ENCODE results near the gene TENT5C. TPM values are rescaled to one million over a fixed set of nuclear protein-coding genes. Genes with fewer than 3 reads are reported as not detected.

Gene TENT5C
- total and polyA plus RNA-seq, 9 of the 15 experiments (the other 6 are each of a cell fraction or from before 2014, with no cell fraction given), result 1.8 to 7.7 (median 4.0) TPM

DNA sequence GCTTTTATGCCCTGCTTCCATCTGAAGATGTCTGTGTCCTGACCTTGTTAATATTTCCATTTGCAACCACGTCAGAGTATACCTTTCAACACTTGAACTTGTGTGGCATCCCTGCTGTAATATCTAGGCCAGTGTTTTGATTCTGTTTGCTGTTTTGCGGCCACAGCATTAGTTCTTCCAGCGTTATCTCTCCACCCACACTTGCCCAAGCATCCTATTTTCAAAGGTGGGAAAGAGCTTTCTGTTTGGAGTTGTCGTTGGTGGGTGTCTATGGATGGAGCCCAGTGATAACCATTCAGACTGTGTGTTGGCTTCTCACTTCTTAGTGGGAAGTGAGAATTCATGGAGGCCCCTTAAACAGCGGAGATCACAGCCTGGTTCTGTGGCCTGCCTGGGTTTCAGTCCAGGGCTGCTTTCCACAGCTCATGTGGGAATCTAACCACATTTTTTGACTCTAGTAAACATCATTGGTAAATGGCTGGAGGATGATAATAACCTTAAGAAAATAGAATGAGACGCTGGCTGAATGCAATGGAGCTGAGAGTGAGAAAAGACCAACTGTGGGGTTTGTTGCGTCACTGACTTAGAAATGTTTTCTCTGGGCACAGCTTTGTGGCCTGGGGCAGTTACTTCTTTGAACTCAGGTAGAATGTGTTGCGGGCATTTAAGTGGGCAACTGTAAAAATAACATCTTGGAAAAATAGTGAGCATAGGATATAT, 7.6 kb downstream of the TENT5C start (continued):
- TF ChIP-seq SIN3A (IDR thresholded peaks at IDR 0.05; ENCODE audit: borderline replicate concordance in 2 of 2, control insufficient read depth in 1 of 2, low read depth in 2 of 2, low read length in 2 of 2) (no peak), ZNF217 (CRISPR knock-in tag; IDR thresholded peaks at IDR 0.05) (no peak), PHF20 (IDR thresholded peaks at IDR 0.05; ENCODE audit: partially characterized antibody) (no peak), ZNF175 (CRISPR knock-in tag; IDR thresholded peaks at IDR 0.05; ENCODE audit: low read depth) (no peak; the same call in 1 of the 2 replicates), BMI1 (IDR thresholded peaks at IDR 0.05; ENCODE audit: low read length) (no peak), TEAD1 (CRISPR knock-in tag; IDR thresholded peaks at IDR 0.05) (peak in 1 of 2 experiments; percentile 89; a peak in 2 of 4 replicates), DPF2 (IDR thresholded peaks at IDR 0.05) (peak; percentile 88), NR1H2 (CRISPR knock-in tag; IDR thresholded peaks at IDR 0.05) (no peak), ZBTB17 (CRISPR knock-in tag; IDR thresholded peaks at IDR 0.05) (peak; percentile 69; the same call in 1 of the 2 replicates), ZNF695 (CRISPR knock-in tag; IDR thresholded peaks at IDR 0.05) (no peak), ATF1 (CRISPR knock-in tag; IDR thresholded peaks at IDR 0.05) (no peak), ATF1 (tag; IDR thresholded peaks at IDR 0.05) (no peak; the same call in none of the 2 replicates), ZNF41 (CRISPR knock-in tag; conservative IDR thresholded peaks at IDR 0.05) (no peak), SMARCA4 (IDR thresholded peaks at IDR 0.05) (peak; percentile 92), SAFB2 (IDR thresholded peaks at IDR 0.05; ENCODE audit: borderline replicate concordance, low read depth, low read length, severe bottlenecking) (no peak), CHCHD3 (CRISPR knock-in tag; IDR thresholded peaks at IDR 0.05) (no peak), POLR2A (conservative IDR thresholded peaks at IDR 0.05) (no peak), SMC3 (conservative IDR thresholded peaks at IDR 0.05; ENCODE audit: insufficient read depth, low read depth, low read length) (no peak), ZNF347 (CRISPR knock-in tag; IDR thresholded peaks at IDR 0.05; ENCODE audit: low read depth) (no peak), HNRNPH1 (optimal IDR thresholded peaks at IDR 0.05; ENCODE audit: low read depth, low read length) (no peak), ZNF12 (CRISPR knock-in tag; IDR thresholded peaks at IDR 0.05) (no peak), ATF7 (IDR thresholded peaks at IDR 0.05) (peak; percentile 26; the same call in 1 of the 2 replicates), CHD1 (IDR thresholded peaks at IDR 0.05; ENCODE audit: low read length) (no peak)
- TF ChIP-seq, protein P1, sequence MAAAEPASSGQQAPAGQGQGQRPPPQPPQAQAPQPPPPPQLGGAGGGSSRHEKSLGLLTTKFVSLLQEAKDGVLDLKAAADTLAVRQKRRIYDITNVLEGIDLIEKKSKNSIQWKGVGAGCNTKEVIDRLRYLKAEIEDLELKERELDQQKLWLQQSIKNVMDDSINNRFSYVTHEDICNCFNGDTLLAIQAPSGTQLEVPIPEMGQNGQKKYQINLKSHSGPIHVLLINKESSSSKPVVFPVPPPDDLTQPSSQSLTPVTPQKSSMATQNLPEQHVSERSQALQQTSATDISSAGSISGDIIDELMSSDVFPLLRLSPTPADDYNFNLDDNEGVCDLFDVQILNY (CRISPR knock-in tag; IDR thresholded peaks at IDR 0.05), result no peak
- TF ChIP-seq, protein P2, sequence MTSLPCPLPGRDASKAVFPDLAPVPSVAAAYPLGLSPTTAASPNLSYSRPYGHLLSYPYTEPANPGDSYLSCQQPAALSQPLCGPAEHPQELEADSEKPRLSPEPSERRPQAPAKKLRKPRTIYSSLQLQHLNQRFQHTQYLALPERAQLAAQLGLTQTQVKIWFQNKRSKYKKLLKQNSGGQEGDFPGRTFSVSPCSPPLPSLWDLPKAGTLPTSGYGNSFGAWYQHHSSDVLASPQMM (CRISPR knock-in tag; IDR thresholded peaks at IDR 0.05), result no peak
- TF ChIP-seq, protein P3, sequence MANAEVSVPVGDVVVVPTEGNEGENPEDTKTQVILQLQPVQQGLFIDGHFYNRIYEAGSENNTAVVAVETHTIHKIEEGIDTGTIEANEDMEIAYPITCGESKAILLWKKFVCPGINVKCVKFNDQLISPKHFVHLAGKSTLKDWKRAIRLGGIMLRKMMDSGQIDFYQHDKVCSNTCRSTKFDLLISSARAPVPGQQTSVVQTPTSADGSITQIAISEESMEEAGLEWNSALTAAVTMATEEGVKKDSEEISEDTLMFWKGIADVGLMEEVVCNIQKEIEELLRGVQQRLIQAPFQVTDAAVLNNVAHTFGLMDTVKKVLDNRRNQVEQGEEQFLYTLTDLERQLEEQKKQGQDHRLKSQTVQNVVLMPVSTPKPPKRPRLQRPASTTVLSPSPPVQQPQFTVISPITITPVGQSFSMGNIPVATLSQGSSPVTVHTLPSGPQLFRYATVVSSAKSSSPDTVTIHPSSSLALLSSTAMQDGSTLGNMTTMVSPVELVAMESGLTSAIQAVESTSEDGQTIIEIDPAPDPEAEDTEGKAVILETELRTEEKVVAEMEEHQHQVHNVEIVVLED (CRISPR knock-in tag; IDR thresholded peaks at IDR 0.05), result no peak; the same call in 1 of the 2 replicates
- TF ChIP-seq, protein P4, sequence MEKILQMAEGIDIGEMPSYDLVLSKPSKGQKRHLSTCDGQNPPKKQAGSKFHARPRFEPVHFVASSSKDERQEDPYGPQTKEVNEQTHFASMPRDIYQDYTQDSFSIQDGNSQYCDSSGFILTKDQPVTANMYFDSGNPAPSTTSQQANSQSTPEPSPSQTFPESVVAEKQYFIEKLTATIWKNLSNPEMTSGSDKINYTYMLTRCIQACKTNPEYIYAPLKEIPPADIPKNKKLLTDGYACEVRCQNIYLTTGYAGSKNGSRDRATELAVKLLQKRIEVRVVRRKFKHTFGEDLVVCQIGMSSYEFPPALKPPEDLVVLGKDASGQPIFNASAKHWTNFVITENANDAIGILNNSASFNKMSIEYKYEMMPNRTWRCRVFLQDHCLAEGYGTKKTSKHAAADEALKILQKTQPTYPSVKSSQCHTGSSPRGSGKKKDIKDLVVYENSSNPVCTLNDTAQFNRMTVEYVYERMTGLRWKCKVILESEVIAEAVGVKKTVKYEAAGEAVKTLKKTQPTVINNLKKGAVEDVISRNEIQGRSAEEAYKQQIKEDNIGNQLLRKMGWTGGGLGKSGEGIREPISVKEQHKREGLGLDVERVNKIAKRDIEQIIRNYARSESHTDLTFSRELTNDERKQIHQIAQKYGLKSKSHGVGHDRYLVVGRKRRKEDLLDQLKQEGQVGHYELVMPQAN (IDR thresholded peaks at IDR 0.05; ENCODE audit: borderline replicate concordance), result no peak

All from K562 (cell line).